Measurements from ENCODE around the gene GLT1D1. TPM values are rescaled to one million over a fixed set of nuclear protein-coding genes. Genes with fewer than 3 reads are reported as not detected.

The GLT1D1 gene
- total RNA-seq, 6 experiments from 2014 or later, result not detected

- Mint-ChIP-seq H3K4me1 (ENCODE audit: low read depth) (no peaks in the 10 kb centered on the region), H3K9me3 (peaks cover 19% of the 10 kb centered on the region), H3K4me3 (no peak overlapping the region), H3K36me3 (ENCODE audit: low read depth) (no peaks in the 10 kb centered on the region), H3K27ac (no peak overlapping the region), H3K27me3 (ENCODE audit: insufficient read depth) (peaks cover 4% of the 10 kb centered on the region)
- no peak for DNase-seq
- TF ChIP-seq CTCF (IDR thresholded peaks at IDR 0.05), result no peak
Measured at GRCh38 chr12:128853600-128854197, 421 bp downstream of the GLT1D1 start.

GRCh38 chr12:128856035-128856790 lies 2.9 kb downstream of the GLT1D1 start:
- no peak for TF ChIP-seq CTCF (IDR thresholded peaks at IDR 0.05)
- H3K36me3 Mint-ChIP-seq (ENCODE audit: low read depth), result 0 out of 2 replicates have a peak, but pooled peaks cover under 1% of the 10 kb centered on the region
- no peak overlapping the region for H3K4me3 Mint-ChIP-seq
- H3K4me1 Mint-ChIP-seq (ENCODE audit: low read depth), result no peaks in the 10 kb centered on the region
- no peak for DNase-seq
- H3K27me3 Mint-ChIP-seq (ENCODE audit: insufficient read depth), result peaks cover 4% of the 10 kb centered on the region
- peaks cover 12% of the 10 kb centered on the region; the same call in 1 of the 2 replicates for H3K9me3 Mint-ChIP-seq
- H3K27ac Mint-ChIP-seq, result no peak overlapping the region

GRCh38 chr12:128856791-128857078 lies 3.5 kb downstream of the GLT1D1 start:
- Mint-ChIP-seq H3K4me1 (ENCODE audit: low read depth) (no peaks in the 10 kb centered on the region), H3K9me3 (peaks cover 17% of the 10 kb centered on the region; the same call in 1 of the 2 replicates), H3K4me3 (no peak overlapping the region), H3K36me3 (ENCODE audit: low read depth) (0 out of 2 replicates have a peak, but pooled peaks cover 3% of the 10 kb centered on the region), H3K27me3 (ENCODE audit: insufficient read depth) (peaks cover 7% of the 10 kb centered on the region), H3K27ac (no peak overlapping the region)
- TF ChIP-seq CTCF (IDR thresholded peaks at IDR 0.05), result no peak
- no peak for DNase-seq

- peaks cover 7% of the 10 kb centered on the region for H3K27me3 Mint-ChIP-seq (ENCODE audit: insufficient read depth)
- no peaks in the 10 kb centered on the region for H3K4me1 Mint-ChIP-seq (ENCODE audit: low read depth)
- no peak for DNase-seq
- 0 out of 2 replicates have a peak, but pooled peaks cover 3% of the 10 kb centered on the region for H3K36me3 Mint-ChIP-seq (ENCODE audit: low read depth)
- no peak overlapping the region for H3K27ac Mint-ChIP-seq
- no peak overlapping the region for H3K4me3 Mint-ChIP-seq
- peaks cover 18% of the 10 kb centered on the region; the same call in 1 of the 2 replicates for H3K9me3 Mint-ChIP-seq
- TF ChIP-seq CTCF (IDR thresholded peaks at IDR 0.05), result no peak
Measured at GRCh38 chr12:128857133-128857763, 4.0 kb downstream of the GLT1D1 start.

- TF ChIP-seq CTCF (IDR thresholded peaks at IDR 0.05), result no peak
- 0 out of 2 replicates have a peak, but pooled peaks cover 3% of the 10 kb centered on the region for H3K36me3 Mint-ChIP-seq (ENCODE audit: low read depth)
- no peak overlapping the region for H3K4me3 Mint-ChIP-seq
- H3K27ac Mint-ChIP-seq, result no peak overlapping the region
- H3K27me3 Mint-ChIP-seq (ENCODE audit: insufficient read depth), result peaks cover 7% of the 10 kb centered on the region
- H3K9me3 Mint-ChIP-seq, result peaks cover 28% of the 10 kb centered on the region; the same call in 1 of the 2 replicates
- no peak for DNase-seq
- no peaks in the 10 kb centered on the region for H3K4me1 Mint-ChIP-seq (ENCODE audit: low read depth)
Measured at GRCh38 chr12:128859311-128859710, 6.0 kb downstream of the GLT1D1 start.

Data from HFFc6 (cell line).